Calu3 (cell line): ENCODE results near the gene ATXN2. TPM values are rescaled to one million over a fixed set of nuclear protein-coding genes. Genes with fewer than 3 reads are reported as not detected.

Source experiments
- BruUV-seq: library from RNA; stranded (reverse); fragments of 400-500 nt; replicated peaks from 2 replicates; lab custom pipeline; 2021; lab: Mats Ljungman, UMichigan
- CTCF ChIA-PET: fragments of 300-600 bp; sonication (Branson Sonifier 250); formaldehyde crosslinking; loops from one replicate; lab custom pipeline; 2022; ENCODE audit warnings: antibody characterized with exemption; lab: Charles Lee
- DNase-seq: peaks from one replicate; pipeline ENCODE4 v3.0.0; 2022
- H3K27ac Mint-ChIP-seq: one replicate; pipeline ENCODE4 v1.8.0; 2022; ENCODE audit warnings: mixed read lengths; ENCODE audit not compliant: unreplicated experiment
- H3K27me3 Mint-ChIP-seq: one replicate; pipeline ENCODE4 v1.8.0; 2022; ENCODE audit warnings: mixed read lengths; ENCODE audit not compliant: unreplicated experiment
- H3K36me3 Mint-ChIP-seq: one replicate; pipeline ENCODE4 v1.8.0; 2022; ENCODE audit warnings: mild to moderate bottlenecking, moderate library complexity, mixed read lengths; ENCODE audit not compliant: insufficient read depth, unreplicated experiment
- H3K4me1 Mint-ChIP-seq: one replicate; pipeline ENCODE4 v1.8.0; 2022; ENCODE audit warnings: mild to moderate bottlenecking, low read depth, mixed read lengths; ENCODE audit not compliant: unreplicated experiment
- H3K4me3 Mint-ChIP-seq: one replicate; pipeline ENCODE4 v1.8.0; 2022; ENCODE audit warnings: mild to moderate bottlenecking, low read depth, moderate library complexity, mixed read lengths; ENCODE audit not compliant: unreplicated experiment
- H3K9me3 Mint-ChIP-seq: one replicate; pipeline ENCODE4 v1.8.0; 2022; ENCODE audit warnings: low read depth, mixed read lengths; ENCODE audit not compliant: unreplicated experiment
- CTCF ChIP-seq: fragments of 200-600 bp; IDR thresholded peaks from one replicate; pipeline ENCODE4 v1.8.0; 2022; ENCODE audit warnings: antibody characterized with exemption; ENCODE audit not compliant: unreplicated experiment
- intact Hi-C: fragments of 100-400 bp; cut with micrococcal nuclease; formaldehyde crosslinking; loops from one replicate; pipeline ENCODE4 v1.10.0; 2022; ENCODE audit not compliant: unreplicated experiment
- total RNA-seq: library from RNA; stranded (reverse); gene quantifications from 2 replicates; pipeline ENCODE4 v1.2.3, GENCODE V29; 2022

Gene ATXN2
- total RNA-seq, 1 experiment from 2014 or later: 123 TPM

GRCh38 chr12:111410431-111411184, 188.5 kb downstream of the ATXN2 start:
- Mint-ChIP-seq H3K4me3 (peak overlapping the region; percentile 26), H3K36me3 (peaks cover 28% of the 10 kb centered on the region), H3K9me3 (no peaks in the 10 kb centered on the region), H3K27me3 (no peaks in the 10 kb centered on the region), H3K4me1 (peaks cover 55% of the 10 kb centered on the region), H3K27ac (no peak overlapping the region)
- no peak for TF ChIP-seq CTCF
- no peak for DNase-seq
- BruUV-seq: no TSS peak
- intact Hi-C loops: no loop called here
- CTCF ChIA-PET: no interaction called here

GRCh38 chr12:111409780-111410430, 189.2 kb downstream of the ATXN2 start:
- Mint-ChIP-seq H3K4me1 (peaks cover 56% of the 10 kb centered on the region), H3K9me3 (no peaks in the 10 kb centered on the region), H3K27ac (peak overlapping the region; percentile 22), H3K27me3 (no peaks in the 10 kb centered on the region), H3K4me3 (peak overlapping the region; percentile 26), H3K36me3 (peaks cover 33% of the 10 kb centered on the region)
- DNase-seq: peak; percentile 56
- CTCF ChIA-PET: no interaction called here
- intact Hi-C loops: no loop called here
- no TSS peak for BruUV-seq
- TF ChIP-seq CTCF: no peak

GRCh38 chr12:111409403-111409779, 189.7 kb downstream of the ATXN2 start:
- Mint-ChIP-seq H3K27me3 (no peaks in the 10 kb centered on the region), H3K4me3 (peak overlapping the region; percentile 26), H3K36me3 (peaks cover 35% of the 10 kb centered on the region), H3K27ac (peak overlapping the region; percentile 22), H3K9me3 (no peaks in the 10 kb centered on the region), H3K4me1 (peaks cover 61% of the 10 kb centered on the region)
- TF ChIP-seq CTCF: no peak
- CTCF ChIA-PET: no interaction called here
- BruUV-seq: no TSS peak
- intact Hi-C loops: no loop called here
- DNase-seq: no peak

GRCh38 chr12:111408686-111409402, 190.3 kb downstream of the ATXN2 start:
- intact Hi-C loops: no loop called here
- Mint-ChIP-seq H3K4me3 (no peak overlapping the region), H3K9me3 (no peaks in the 10 kb centered on the region), H3K36me3 (peaks cover 39% of the 10 kb centered on the region), H3K27me3 (no peaks in the 10 kb centered on the region), H3K4me1 (peaks cover 63% of the 10 kb centered on the region), H3K27ac (no peak overlapping the region)
- CTCF ChIA-PET: no interaction called here
- no peak for TF ChIP-seq CTCF
- no peak for DNase-seq
- no TSS peak for BruUV-seq
